Vagina (tissue), 2 donors: ENCODE data around the gene PIK3CB. TPM values are rescaled to one million over a fixed set of nuclear protein-coding genes. Genes with fewer than 3 reads are reported as not detected.

Source experiments
- DNase-seq, 2 donors: peaks; one replicate each; pipeline ENCODE4 v3.0.0-alpha.2; 2017; ENCODE audit errors: extremely low spot score in 2 of 2
- H3K27ac ChIP-seq: fragments of 200-600 bp; sonication (generic); one replicate; pipeline ENCODE4 v1.5.1; 2019
- H3K27me3 ChIP-seq: fragments of 200-600 bp; sonication (generic); one replicate; pipeline ENCODE4 v1.5.1; 2019
- H3K36me3 ChIP-seq, 2 donors: fragments of 200-600 bp; sonication (generic); one replicate each; pipeline ENCODE4 v1.5.1; 2017 to 2019
- H3K4me1 ChIP-seq: fragments of 200-600 bp; sonication (generic); one replicate; pipeline ENCODE4 v1.5.1; 2019
- H3K4me3 ChIP-seq, 2 donors: fragments of 200-600 bp; sonication (generic); 1 replicate in 1 of 2; 2 replicates in 1 of 2; pipeline ENCODE4 v1.5.1; 2016 to 2019
- H3K9me3 ChIP-seq: fragments of 200-600 bp; sonication (generic); one replicate; pipeline ENCODE4 v1.5.1; 2019
- CTCF ChIP-seq, 3 experiments: fragments of 450-650 bp in 2 of 3; fragments of 200-600 bp in 1 of 3; sonication (generic) in 1 of 3; IDR thresholded peaks; one replicate each; pipeline ENCODE4 v1.5.1; 2017 to 2019; ENCODE audit warnings: antibody characterized with exemption in 3 of 3, mild to moderate bottlenecking in 2 of 3, moderate library complexity in 2 of 3
- POLR2A ChIP-seq, 2 donors: fragments of 450-650 bp; IDR thresholded peaks; one replicate each; pipeline ENCODE4 v1.6.1; 2017; ENCODE audit warnings: antibody characterized with exemption in 2 of 2, mild to moderate bottlenecking in 2 of 2, moderate library complexity in 2 of 2
- POLR2AphosphoS5 ChIP-seq, 2 donors: sonication (generic); formaldehyde crosslinking; IDR thresholded peaks; one replicate each; pipeline ENCODE4 v1.9.0; 2017; ENCODE audit warnings: antibody characterized with exemption in 2 of 2, mild to moderate bottlenecking in 2 of 2, low read depth in 1 of 2; ENCODE audit not compliant: insufficient read depth in 1 of 2
- intact Hi-C: fragments of 100-400 bp; cut with DNase I; formaldehyde crosslinking; loops from one replicate; pipeline ENCODE4 v1.15.1; 2023
- total RNA-seq: library from RNA; depleted of rRNA; stranded (reverse); fragments of >200 nt; gene quantifications from one replicate; pipeline ENCODE4 v1.2.3, GENCODE V29; 2016

The PIK3CB gene
- total RNA-seq, 1 donor from 2014 or later = 31.9 TPM

GRCh38 chr3:138642927-138643253 lies 191.8 kb downstream of the PIK3CB start:
- TF ChIP-seq CTCF (IDR thresholded peaks at IDR 0.05) (no peak), POLR2A (IDR thresholded peaks at IDR 0.05) (no peak), POLR2AphosphoS5 (IDR thresholded peaks at IDR 0.05; ENCODE audit: insufficient read depth in 1 of 2, low read depth in 1 of 2) (no peak)
- no peaks in the 10 kb centered on the region for H3K4me1 ChIP-seq
- no peak overlapping the region for H3K4me3 ChIP-seq
- no peak overlapping the region for H3K27ac ChIP-seq
- H3K27me3 ChIP-seq = no peaks in the 10 kb centered on the region
- peaks cover 9% of the 10 kb centered on the region for H3K9me3 ChIP-seq
- no peak for DNase-seq
- intact Hi-C loops = no loop called here
- no peaks in the 10 kb centered on the region for H3K36me3 ChIP-seq

GRCh38 chr3:138642226-138642926 lies 192.4 kb downstream of the PIK3CB start:
- no peak for TF ChIP-seq POLR2AphosphoS5 (IDR thresholded peaks at IDR 0.05; ENCODE audit: insufficient read depth in 1 of 2, low read depth in 1 of 2)
- Histone ChIP-seq H3K4me1 (no peaks in the 10 kb centered on the region), H3K36me3 (no peaks in the 10 kb centered on the region), H3K27me3 (no peaks in the 10 kb centered on the region), H3K4me3 (no peak overlapping the region), H3K27ac (no peak overlapping the region), H3K9me3 (peaks cover 9% of the 10 kb centered on the region)
- no peak for DNase-seq
- intact Hi-C loops = no loop called here

GRCh38 chr3:138640537-138640936 lies 194.2 kb downstream of the PIK3CB start:
- H3K27ac ChIP-seq = no peak overlapping the region
- intact Hi-C loops = no loop called here
- no peaks in the 10 kb centered on the region for H3K4me1 ChIP-seq
- DNase-seq = no peak
- H3K4me3 ChIP-seq = no peak overlapping the region
- no peaks in the 10 kb centered on the region for H3K36me3 ChIP-seq
- no peak for TF ChIP-seq POLR2AphosphoS5 (IDR thresholded peaks at IDR 0.05; ENCODE audit: insufficient read depth in 1 of 2, low read depth in 1 of 2)
- no peak for TF ChIP-seq POLR2A (IDR thresholded peaks at IDR 0.05)
- no peak for TF ChIP-seq CTCF (IDR thresholded peaks at IDR 0.05)
- H3K27me3 ChIP-seq = no peaks in the 10 kb centered on the region
- peaks cover 4% of the 10 kb centered on the region for H3K9me3 ChIP-seq

- no peaks in the 10 kb centered on the region for H3K27me3 ChIP-seq
- no peak for DNase-seq
- intact Hi-C loops = no loop called here
- no peaks in the 10 kb centered on the region for H3K36me3 ChIP-seq
- H3K27ac ChIP-seq = no peak overlapping the region
- no peak overlapping the region for H3K4me3 ChIP-seq
- H3K4me1 ChIP-seq = no peaks in the 10 kb centered on the region
- no peak for TF ChIP-seq POLR2A (IDR thresholded peaks at IDR 0.05)
- no peak for TF ChIP-seq CTCF (IDR thresholded peaks at IDR 0.05)
- no peak for TF ChIP-seq POLR2AphosphoS5 (IDR thresholded peaks at IDR 0.05; ENCODE audit: insufficient read depth in 1 of 2, low read depth in 1 of 2)
- no peaks in the 10 kb centered on the region for H3K9me3 ChIP-seq
These were observed 196.1 kb downstream of the PIK3CB start for GRCh38 chr3:138638641-138639040.

- no peaks in the 10 kb centered on the region for H3K9me3 ChIP-seq
- no peak for DNase-seq
- no peak for TF ChIP-seq CTCF (IDR thresholded peaks at IDR 0.05)
- TF ChIP-seq POLR2A (IDR thresholded peaks at IDR 0.05) = no peak
- no peak for TF ChIP-seq POLR2AphosphoS5 (IDR thresholded peaks at IDR 0.05; ENCODE audit: insufficient read depth in 1 of 2, low read depth in 1 of 2)
- H3K4me3 ChIP-seq = no peak overlapping the region
- H3K4me1 ChIP-seq = peaks cover 5% of the 10 kb centered on the region
- H3K36me3 ChIP-seq = peaks cover 0 to 21% of the 10 kb centered on the region in 2 donors
- intact Hi-C loops = no loop called here
- no peaks in the 10 kb centered on the region for H3K27me3 ChIP-seq
- no peak overlapping the region for H3K27ac ChIP-seq
These were observed 205.2 kb downstream of the PIK3CB start for GRCh38 chr3:138629526-138629925.
